WI38 (cell line): Measurements from ENCODE around the gene KCNH1.

Experiments
- H3K4me3 ChIP-seq: 2 replicates; pipeline ENCODE4 v1.5.1; 2011; ENCODE audit warnings: low read depth, mild to moderate bottlenecking, control low read depth, low read length
- TF ChIP-seq, protein P1 (sequence below): IDR thresholded peaks from 2 replicates; pipeline ENCODE4 v1.5.1; 2012; ENCODE audit warnings: low read depth, mild to moderate bottlenecking, control low read depth, low read length

KCNH1 gene

DNA sequence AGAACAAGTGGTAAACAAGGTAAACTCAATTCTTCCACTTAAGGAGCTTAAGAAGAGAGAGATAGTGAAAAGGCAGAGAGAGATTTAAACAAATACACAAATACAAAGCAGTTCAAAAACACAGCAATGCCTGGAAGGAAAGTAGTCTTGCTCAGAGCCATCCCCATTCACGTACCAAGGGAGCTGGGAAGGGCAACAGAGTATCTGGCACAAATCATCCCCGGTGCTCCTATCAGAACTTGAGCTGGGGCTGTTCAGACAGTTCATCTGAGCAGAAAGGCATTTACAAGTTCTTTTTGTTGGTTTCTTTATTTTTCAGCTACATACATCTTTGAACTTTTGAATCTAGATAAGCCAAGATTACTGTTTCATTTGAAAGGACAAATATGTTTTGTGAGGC lies 233.9 kb downstream of the KCNH1 start:
- no peak overlapping the region for H3K4me3 ChIP-seq
- TF ChIP-seq, protein P1, sequence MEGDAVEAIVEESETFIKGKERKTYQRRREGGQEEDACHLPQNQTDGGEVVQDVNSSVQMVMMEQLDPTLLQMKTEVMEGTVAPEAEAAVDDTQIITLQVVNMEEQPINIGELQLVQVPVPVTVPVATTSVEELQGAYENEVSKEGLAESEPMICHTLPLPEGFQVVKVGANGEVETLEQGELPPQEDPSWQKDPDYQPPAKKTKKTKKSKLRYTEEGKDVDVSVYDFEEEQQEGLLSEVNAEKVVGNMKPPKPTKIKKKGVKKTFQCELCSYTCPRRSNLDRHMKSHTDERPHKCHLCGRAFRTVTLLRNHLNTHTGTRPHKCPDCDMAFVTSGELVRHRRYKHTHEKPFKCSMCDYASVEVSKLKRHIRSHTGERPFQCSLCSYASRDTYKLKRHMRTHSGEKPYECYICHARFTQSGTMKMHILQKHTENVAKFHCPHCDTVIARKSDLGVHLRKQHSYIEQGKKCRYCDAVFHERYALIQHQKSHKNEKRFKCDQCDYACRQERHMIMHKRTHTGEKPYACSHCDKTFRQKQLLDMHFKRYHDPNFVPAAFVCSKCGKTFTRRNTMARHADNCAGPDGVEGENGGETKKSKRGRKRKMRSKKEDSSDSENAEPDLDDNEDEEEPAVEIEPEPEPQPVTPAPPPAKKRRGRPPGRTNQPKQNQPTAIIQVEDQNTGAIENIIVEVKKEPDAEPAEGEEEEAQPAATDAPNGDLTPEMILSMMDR, result no peak

DNA sequence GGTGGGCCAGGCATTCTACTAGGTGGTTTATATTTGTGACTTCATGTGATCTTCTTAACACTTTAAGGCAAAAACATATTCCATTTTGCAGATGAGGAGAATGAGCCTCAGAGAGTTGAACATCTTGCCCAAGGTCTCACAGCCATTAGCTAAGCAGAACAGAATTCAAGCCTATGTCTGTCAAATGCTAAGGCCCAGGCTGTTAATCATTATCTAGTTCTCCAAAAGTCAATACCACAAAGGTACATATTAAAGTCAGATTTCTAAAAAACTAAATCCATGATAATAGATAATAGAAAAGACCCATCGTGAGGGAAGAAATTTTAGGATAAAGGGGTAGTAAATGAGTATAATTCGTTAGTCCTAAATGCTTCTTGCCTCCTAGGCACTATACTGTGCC lies 234.3 kb downstream of the KCNH1 start:
- TF ChIP-seq, protein P1, result no peak
- H3K4me3 ChIP-seq, result no peak overlapping the region

DNA sequence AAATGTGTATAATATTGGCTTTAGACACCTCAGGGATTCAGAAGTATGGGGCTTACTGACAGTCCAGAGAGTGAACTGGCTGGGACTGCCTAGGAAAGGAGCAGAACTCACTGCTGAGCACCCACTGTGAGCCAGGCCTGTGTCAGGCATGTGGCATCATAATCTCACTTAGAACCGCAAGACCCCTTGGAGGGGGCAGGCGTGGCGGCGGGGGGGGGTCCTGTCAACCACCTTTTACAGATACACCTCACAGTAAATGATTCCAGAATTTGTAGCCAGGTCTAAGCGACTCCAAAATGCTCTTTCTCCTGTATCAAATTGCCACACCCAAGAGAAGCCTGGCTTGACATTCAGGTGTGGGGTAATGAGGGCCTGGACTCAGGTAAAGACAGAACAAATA lies 235.5 kb downstream of the KCNH1 start:
- TF ChIP-seq, protein P1, result no peak

DNA sequence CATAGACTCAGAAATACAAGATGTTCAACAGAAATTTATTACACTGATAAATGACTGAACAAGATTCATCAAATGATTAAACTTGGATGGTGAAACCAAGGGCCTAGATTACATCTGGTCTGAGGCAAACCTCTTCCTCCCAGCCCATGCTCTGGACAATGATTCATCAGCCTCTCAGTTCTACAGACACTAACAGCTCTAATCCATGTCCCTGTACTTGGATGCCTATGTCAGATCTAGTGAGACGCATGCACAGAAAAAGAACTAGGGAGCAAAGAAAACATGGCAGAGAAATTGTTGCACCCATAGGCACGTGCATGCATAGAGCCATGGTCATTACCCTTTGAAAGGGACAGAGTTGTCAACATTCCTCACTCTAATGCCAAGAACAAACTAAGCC lies 250.1 kb downstream of the KCNH1 start:
- H3K4me3 ChIP-seq, result no peak overlapping the region
- TF ChIP-seq, protein P1, result no peak

More for the DNA sequence above, 235.5 kb downstream of the KCNH1 start:
- H3K4me3 ChIP-seq, result no peak overlapping the region

DNA sequence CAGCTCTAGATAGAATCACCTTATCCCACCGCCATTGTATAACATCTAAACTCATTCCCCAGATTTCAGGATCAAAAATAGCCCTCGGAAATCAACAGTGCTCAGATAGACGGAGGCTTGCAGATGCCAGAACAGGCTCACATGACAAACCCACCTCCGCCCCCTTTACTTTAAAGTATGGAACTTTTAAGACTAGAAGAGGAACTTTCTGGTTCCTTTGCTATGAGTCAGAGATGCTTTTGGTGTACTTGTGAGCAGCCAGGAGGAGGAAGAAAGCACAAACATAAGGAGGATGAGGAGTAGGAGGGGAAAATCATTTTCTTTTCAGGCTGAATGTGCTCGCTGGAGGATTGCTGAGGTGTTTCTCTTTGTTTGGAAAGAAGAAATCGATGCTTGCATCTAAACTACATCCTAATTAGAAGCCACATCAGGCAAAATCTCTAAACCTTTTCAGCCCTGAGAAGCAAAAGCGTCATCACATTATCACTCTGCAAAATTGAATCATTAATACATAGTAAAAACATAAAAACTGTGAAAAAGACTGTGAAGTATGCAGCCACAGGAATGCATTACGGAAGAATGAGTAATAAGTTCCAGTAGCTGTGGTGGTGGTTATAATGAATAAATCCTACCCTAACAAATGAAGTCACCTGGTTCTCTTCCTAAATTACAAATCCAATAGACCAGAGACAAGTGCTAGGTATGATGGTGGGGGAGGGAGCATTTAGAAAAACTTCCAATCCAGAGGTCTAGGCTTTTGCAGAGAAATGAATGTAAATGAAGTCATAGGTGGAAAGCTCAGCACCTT lies 251.3 kb downstream of the KCNH1 start:
- H3K4me3 ChIP-seq, result no peak overlapping the region
- TF ChIP-seq, protein P1, result no peak

DNA sequence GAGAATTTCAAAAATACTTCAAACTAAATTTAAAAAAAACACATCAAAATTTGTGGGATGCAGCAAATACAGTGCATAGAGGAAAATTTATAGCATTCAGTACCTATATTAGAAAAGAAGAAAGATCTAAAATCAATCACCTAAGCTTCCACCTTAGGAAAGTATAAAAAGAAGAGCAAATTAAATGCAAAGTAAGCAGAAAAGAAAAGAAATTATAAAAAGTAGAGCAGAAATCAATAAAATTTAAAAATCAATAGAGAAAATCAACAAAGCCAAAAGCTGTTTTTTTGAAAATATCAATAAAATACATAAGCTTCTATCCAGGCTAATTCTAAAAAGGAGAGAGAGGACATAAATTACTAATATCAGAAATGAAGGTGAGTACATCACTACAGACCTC lies 255.4 kb downstream of the KCNH1 start:
- TF ChIP-seq, protein P1, result no peak
- H3K4me3 ChIP-seq, result no peak overlapping the region

DNA sequence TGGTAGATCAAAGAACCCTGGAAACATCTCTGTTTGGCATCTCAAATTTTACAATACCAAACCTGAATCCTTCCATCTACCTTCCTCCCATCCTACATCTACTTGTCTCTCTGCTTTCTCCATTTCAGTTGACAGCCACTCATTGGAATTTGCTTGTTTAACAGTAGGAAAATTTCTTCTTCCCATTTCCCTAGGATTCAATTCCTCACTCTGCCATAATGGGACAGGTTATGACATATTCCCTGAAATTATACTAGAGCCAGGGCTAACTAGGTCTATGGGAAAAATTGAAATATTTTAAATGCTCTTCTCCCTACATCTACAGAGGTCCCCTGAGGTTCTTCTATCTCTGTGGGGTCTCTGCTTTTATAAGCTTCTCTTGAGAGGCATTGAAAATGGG lies 257.7 kb downstream of the KCNH1 start:
- TF ChIP-seq, protein P1, result no peak

More for the DNA sequence above, 257.7 kb downstream of the KCNH1 start:
- no peak overlapping the region for H3K4me3 ChIP-seq
